ENCODE data around the gene SFSWAP.

GRCh38 chr12:131789638-131790037, 78.7 kb downstream of the SFSWAP start:
- TF ChIP-seq CTCF (IDR thresholded peaks at IDR 0.05; ENCODE audit: poor library complexity) (no peak), EZH2 (IDR thresholded peaks at IDR 0.05; ENCODE audit: borderline replicate concordance) (no peak), EZH2phosphoT487 (IDR thresholded peaks at IDR 0.05; ENCODE audit: low read depth, severe bottlenecking, unreplicated experiment) (no peak)

All from hepatocyte (in vitro differentiated cells).